ENCODE results near the gene C11orf86.
"Not testable (repeated sequence)": the region's sequence is repeated elsewhere in the genome, so short reads cannot be mapped to it uniquely, and the experiment has no call there.

The C11orf86 gene

DNA sequence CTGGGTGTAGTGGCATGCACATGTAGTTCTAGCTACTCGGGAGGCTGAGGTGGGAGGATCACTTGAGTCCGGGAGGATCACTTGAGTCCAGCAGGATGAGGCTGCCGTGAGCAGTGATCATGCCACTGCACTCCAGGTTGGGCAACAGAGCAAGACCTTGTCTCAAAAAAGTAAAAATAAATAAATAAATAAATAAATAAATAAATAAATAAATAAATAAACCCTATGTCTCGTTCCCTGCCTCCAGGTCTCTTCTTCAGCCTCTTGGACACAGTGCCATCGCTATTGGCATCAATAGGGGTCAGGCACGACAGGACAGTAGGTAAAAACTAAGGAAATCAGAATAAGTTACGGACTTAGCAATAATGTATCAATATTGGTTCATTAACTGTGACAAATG, 24.5 kb downstream of the C11orf86 start:
- H3K9me3 Mint-ChIP-seq: no peaks in the 10 kb centered on the region
- H3K27ac Mint-ChIP-seq: no peak overlapping the region
- no peak for DNase-seq
- no peaks in the 10 kb centered on the region for H3K36me3 Mint-ChIP-seq (ENCODE audit: low read depth)
- no peak for TF ChIP-seq CTCF (IDR thresholded peaks at IDR 0.05)
- peaks cover 29% of the 10 kb centered on the region for H3K27me3 Mint-ChIP-seq (ENCODE audit: low read depth, poor library complexity)
- peaks cover 14% of the 10 kb centered on the region for H3K4me1 Mint-ChIP-seq
- no peak overlapping the region for H3K4me3 Mint-ChIP-seq

GRCh38 chr11:67001332-67001731, 26.2 kb downstream of the C11orf86 start:
- peaks cover 17% of the 10 kb centered on the region for H3K4me1 Mint-ChIP-seq
- no peak overlapping the region for H3K4me3 Mint-ChIP-seq
- H3K9me3 Mint-ChIP-seq: no peaks in the 10 kb centered on the region
- DNase-seq: no peak
- no peak overlapping the region for H3K27ac Mint-ChIP-seq
- TF ChIP-seq CTCF (IDR thresholded peaks at IDR 0.05): no peak
- no peaks in the 10 kb centered on the region for H3K36me3 Mint-ChIP-seq (ENCODE audit: low read depth)
- H3K27me3 Mint-ChIP-seq (ENCODE audit: low read depth, poor library complexity): peaks cover 29% of the 10 kb centered on the region

DNA sequence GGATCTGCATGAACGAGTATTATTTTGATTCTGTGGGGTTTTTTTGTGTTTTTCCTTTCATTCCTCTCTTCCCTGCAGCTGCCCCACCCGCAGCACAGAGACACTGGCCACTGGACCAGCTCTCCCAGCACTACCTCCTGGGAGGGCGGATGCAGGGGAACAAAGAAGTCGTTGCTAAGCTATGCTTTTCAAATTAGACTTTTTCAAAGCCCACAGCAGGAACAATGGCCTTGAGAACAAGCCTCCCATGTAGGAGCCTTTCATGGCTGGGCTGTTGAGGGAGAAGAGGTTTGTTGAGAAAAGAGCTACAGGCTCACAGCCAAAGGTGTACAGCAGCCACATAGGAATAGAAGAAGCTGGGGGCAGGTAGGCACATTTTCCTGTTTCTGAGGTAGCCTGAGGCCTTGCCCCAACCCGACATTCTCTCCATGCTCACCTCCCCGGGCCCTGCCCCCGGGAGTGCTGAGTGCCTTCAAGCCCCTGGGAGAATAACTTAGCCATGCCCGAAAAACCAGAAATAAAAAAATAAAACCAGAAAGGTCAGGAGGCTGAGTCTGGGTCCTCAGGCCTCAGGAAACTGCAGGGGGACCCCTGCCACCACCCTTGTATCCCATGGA, 27.3 kb downstream of the C11orf86 start:
- H3K27ac Mint-ChIP-seq: no peak overlapping the region
- DNase-seq: no peak

GRCh38 chr11:67002921-67003411, 27.9 kb downstream of the C11orf86 start:
- no peaks in the 10 kb centered on the region for H3K36me3 Mint-ChIP-seq (ENCODE audit: low read depth)
- H3K9me3 Mint-ChIP-seq: no peaks in the 10 kb centered on the region
- peaks cover 18% of the 10 kb centered on the region for H3K27me3 Mint-ChIP-seq (ENCODE audit: low read depth, poor library complexity)
- H3K4me3 Mint-ChIP-seq: no peak overlapping the region
- H3K4me1 Mint-ChIP-seq: peaks cover 15% of the 10 kb centered on the region
- no peak for DNase-seq
- H3K27ac Mint-ChIP-seq: no peak overlapping the region
- no peak for TF ChIP-seq CTCF (IDR thresholded peaks at IDR 0.05)

More for the DNA sequence above, 27.3 kb downstream of the C11orf86 start:
- Mint-ChIP-seq H3K9me3 (no peaks in the 10 kb centered on the region), H3K36me3 (ENCODE audit: low read depth) (no peaks in the 10 kb centered on the region), H3K4me3 (no peak overlapping the region), H3K27me3 (ENCODE audit: low read depth, poor library complexity) (peaks cover 22% of the 10 kb centered on the region), H3K4me1 (peaks cover 15% of the 10 kb centered on the region)
- no peak for TF ChIP-seq CTCF (IDR thresholded peaks at IDR 0.05)

- H3K36me3 Mint-ChIP-seq (ENCODE audit: low read depth); H3K9me3 Mint-ChIP-seq; H3K4me3 Mint-ChIP-seq; DNase-seq; H3K27ac Mint-ChIP-seq: not testable (repeated sequence)
- Mint-ChIP-seq H3K27me3 (ENCODE audit: low read depth, poor library complexity) (peaks cover 22% of the 10 kb centered on the region), H3K4me1 (peaks cover 32% of the 10 kb centered on the region)
Measured at GRCh38 chr11:67005200-67005599, 30.1 kb downstream of the C11orf86 start.

DNA sequence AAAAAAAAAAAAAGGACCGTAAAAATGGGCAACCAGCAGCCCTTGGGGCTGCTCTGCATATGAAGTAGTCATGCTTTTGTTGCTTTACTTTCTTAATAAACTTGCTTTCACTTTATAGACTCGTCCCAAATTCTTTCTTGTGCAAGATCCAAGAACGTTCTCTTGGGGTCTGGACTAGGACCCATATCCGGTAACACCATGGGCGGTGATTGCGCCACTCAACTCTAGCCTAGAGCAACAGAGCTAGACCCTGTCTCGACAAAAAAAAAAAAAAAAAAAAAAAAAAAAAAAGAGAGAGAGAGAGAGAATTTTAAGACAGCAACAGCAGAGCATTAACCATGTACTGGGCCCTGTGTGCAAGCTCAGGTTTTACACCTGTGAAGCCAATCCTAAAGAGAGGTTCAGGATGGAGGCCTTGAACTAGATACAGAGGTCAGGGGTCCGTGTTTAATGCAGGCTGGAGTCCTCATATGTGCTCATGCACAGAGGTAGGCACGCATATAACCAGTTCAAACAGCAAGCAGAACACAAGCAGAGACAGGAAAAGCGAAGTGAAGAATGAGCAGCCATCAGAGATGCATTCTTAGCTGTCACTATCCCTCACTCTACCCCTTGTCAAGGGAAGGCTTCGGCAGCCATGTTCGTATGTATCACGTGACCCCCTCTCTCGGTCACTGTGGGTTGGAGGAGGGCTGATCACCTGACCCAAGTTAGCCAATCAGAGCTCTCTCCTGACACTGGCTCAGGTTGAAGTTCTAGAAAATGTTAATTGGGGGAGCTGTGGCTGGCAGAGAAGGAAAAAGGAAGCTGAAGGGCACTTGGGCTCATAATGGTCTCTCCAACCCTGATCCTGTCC, 31.2 kb downstream of the C11orf86 start:
- Mint-ChIP-seq H3K36me3 (ENCODE audit: low read depth) (no peaks in the 10 kb centered on the region), H3K4me1 (peaks cover 32% of the 10 kb centered on the region), H3K4me3 (no peak overlapping the region), H3K9me3 (no peaks in the 10 kb centered on the region), H3K27ac (no peak overlapping the region), H3K27me3 (ENCODE audit: low read depth, poor library complexity) (peaks cover 18% of the 10 kb centered on the region)
- DNase-seq: no peak
- no peak for TF ChIP-seq CTCF (IDR thresholded peaks at IDR 0.05)
